HG03571 (cell line): Measurements from ENCODE around the gene CRACDL.

Experiments used
- ATAC-seq: cut with Tn5 transposase; IDR thresholded peaks from one replicate; pipeline ENCODE4 v1.9.1; 2021; ENCODE audit not compliant: unreplicated experiment

The CRACDL gene

GRCh38 chr2:98806236-98806697, 129.8 kb downstream of the CRACDL start:
- no peak for ATAC-seq

- ATAC-seq, result no peak
Observed at GRCh38 chr2:98805412-98806171, 130.4 kb downstream of the CRACDL start.

- no peak for ATAC-seq
Observed at GRCh38 chr2:98804736-98805135, 131.3 kb downstream of the CRACDL start.

- no peak for ATAC-seq
Observed at GRCh38 chr2:98804265-98804650, 131.8 kb downstream of the CRACDL start.

- no peak for ATAC-seq
Observed at GRCh38 chr2:98803405-98804264, 132.4 kb downstream of the CRACDL start.

- ATAC-seq, result no peak
Observed at GRCh38 chr2:98802344-98802743, 133.7 kb downstream of the CRACDL start.

DNA sequence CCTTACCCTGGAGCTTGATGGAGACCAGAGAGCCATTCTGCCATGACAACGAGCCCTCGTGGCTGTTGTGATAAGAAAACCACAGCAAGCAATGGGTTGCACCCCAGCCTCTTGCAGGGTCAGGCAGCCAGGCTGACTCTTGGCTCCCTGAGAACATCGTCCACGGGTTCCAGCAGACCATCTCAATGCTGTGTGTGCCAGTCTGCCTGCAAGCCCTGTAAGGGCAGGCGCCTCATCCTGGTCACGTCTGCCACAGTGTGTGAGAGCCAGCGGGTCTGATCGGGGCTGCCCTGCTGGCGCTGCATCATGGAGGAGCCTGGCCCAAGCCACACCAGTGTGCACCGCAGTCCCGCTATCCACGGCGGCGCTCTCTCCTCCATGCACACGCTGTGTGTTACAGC, 134.1 kb downstream of the CRACDL start:
- no peak for ATAC-seq

DNA sequence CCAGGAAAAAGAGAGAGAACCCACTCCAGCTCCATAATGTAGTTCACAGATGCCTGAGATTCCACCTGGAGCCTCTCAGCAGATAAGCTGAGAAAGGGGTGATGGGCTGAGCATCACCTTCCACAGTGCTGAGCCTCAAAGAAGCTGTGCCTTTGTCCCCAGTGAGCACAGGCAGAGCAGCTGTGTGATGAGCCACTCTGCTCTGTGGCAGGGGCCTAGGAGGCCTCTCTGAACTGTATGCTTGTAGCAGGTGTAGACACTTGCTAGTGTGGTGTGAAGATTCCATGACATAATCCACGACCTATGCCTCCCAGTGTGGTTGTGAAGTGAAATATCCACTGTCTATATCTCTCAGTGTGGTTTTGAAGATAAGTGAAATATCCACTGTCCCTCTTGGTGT, 134.7 kb downstream of the CRACDL start:
- no peak for ATAC-seq

DNA sequence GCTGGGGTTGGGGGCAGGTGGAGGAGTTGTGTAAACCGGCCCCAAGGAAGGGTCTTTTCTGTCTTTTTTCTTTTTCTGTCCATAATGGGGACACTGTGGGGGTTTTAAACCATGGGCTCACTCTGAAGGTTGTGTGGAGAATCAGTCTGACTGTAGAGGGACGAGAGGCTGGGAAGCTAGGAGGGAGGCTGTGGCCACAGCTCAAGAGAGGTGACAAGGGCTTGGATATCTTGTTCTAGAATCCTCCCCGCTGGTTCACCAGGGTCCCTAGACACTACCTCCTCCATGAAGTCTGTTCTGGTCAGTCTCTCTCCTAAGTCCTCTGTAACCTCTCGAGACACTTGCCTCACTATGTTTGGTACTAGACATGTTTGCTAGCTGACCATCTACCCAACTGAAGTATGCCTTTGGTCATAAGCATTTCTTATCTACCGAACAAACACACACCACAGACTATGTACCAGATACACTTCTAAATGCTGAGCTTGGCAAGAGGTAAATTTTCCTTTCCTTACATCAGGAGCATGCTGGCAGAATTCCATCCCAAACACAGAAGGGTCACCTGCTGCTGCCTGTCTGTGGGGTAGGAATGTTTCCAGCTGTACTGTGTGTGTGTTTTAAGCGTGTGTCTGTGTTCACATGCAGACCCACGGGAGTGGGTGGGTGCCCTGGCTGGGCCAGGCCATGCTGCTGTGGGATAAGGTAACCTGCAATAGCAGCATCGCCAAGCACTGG, 135.5 kb downstream of the CRACDL start:
- no peak for ATAC-seq

DNA sequence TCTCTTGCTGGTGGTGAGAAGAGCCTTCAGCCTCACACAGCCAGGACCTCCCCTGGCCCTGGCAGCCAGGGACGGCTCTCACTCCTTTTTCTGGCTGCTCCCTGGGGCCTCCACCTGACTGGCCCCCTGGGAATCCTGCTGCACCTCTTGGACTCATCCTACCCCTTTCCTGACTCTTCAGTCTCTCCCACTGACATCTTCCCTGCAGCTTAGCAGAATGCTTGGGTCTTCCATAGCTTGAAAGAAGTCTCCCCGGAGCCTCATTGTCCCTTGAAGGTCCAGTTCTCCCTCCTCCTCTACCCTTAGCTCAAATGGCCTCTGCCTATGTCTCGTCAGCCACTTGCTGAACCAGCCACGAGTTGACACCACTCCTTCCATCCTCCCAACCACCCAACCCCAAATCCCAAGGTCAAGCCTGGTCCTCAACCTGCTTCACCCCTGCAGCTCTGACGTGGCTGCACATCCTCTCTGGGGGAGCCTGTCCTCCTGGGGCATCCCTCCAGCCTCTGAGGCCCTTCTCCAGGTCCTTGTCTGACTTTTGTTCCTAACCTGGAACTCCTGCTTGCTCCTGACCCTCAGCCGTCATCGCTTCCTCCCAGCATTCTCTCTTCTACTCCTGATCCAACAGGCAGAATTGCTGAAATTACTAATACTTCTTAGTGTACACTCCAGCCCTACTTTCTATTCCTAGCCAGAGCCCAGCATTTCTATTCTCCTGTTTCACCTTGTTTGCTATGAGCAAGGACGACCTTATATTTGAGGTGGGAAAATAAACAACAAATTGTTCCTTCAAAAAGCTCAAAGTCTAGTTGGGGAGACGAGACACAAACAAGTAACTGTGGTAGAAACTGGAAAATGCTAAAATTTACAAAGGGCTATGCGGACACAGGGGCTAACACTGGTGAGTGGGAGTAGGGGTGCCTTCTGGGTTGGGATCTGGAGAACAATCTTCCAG, 136.4 kb downstream of the CRACDL start:
- ATAC-seq, result no peak

- ATAC-seq, result no peak
Observed at GRCh38 chr2:98796775-98797544, 139.1 kb downstream of the CRACDL start.

- no peak for ATAC-seq
Observed at GRCh38 chr2:98795891-98796676, 139.9 kb downstream of the CRACDL start.

- ATAC-seq, result no peak
Observed at GRCh38 chr2:98793897-98794830, 141.9 kb downstream of the CRACDL start.

DNA sequence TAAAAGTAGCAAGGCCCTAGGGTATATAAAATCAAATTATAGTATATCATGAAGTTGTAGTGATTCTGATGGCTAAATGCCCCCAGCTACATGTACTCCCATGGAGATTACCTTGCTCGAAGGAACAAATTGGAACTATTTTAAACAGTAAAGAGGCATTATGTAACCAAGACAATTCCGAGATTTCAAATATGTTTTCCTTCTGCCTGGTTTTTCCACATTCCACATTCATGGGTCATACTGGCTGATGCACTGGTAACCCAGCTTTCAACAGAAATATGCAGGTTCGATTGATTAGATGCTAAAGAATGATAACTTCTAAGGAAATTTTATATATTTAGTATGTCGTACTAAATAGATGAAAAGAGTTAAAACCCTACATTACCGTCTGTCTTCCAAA, 142.8 kb downstream of the CRACDL start:
- ATAC-seq, result no peak

- ATAC-seq, result no peak
Observed at GRCh38 chr2:98790221-98790620, 145.8 kb downstream of the CRACDL start.

GRCh38 chr2:98787700-98788099, 148.3 kb downstream of the CRACDL start:
- ATAC-seq, result no peak

DNA sequence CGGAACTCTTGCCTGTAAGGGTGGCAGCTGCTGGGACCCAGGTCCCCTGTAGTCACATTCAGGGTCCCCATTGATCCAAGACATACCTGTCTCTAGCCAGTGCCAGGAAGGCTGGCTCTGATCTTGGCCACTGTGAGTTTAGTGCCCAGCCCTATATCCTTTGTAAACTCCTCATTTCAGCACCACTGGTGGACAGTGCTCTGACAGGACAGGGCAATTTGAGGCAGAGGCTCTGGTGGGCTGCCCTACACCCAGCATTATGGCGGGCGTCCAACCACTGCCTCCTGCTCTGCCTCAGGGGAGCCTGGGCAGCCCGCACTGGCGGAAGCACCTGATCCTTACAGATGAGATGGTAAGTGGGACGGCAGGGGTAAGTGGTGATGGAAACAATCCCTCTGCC, 149.8 kb downstream of the CRACDL start:
- no peak for ATAC-seq

DNA sequence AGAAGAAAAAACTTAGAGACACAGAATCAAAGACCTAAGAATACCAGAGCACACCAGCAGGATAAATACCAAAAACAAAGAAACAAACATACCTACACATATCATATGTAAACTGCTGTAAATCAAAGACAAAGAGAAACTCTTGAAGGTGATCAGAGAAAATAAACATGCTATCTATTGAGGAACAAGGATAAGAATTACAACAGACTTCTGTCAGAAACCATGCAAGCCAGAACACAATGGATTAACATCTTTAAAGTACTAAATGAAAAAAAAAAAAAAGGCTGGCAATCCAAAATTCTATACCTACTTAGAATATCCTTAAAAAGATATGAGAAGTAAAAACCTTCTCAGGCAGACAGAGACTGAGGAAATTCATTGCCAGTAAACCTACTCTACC, 153.5 kb downstream of the CRACDL start:
- no peak for ATAC-seq
